SU-DHL-6 (cell line): ENCODE measurements around the gene CLDN5.

Source experiments
- CTCF ChIP-seq: fragments of 200-600 bp; sonication (generic); IDR thresholded peaks from one replicate; pipeline ENCODE4 v1.5.1; 2017; ENCODE audit warnings: antibody characterized with exemption, mild to moderate bottlenecking, low read length, moderate library complexity; ENCODE audit not compliant: insufficient read depth, poor library complexity, severe bottlenecking
- EZH2phosphoT487 ChIP-seq: fragments of 200-600 bp; sonication (generic), shearing (Covaris generic); conservative IDR thresholded peaks from 2 replicates; pipeline ENCODE4 v1.6.1; 2018; ENCODE audit warnings: mild to moderate bottlenecking, antibody characterized with exemption, low read length, moderate library complexity, mixed read lengths

- TF ChIP-seq CTCF (no peak), EZH2phosphoT487 (no peak)
Measured at GRCh38 chr22:19478901-19479354, 45.3 kb downstream of the CLDN5 start, which contains the start of gene UFD1.
